GM21423 (cell line): ENCODE results near the gene MYH14.

ENCODE experiments used
- ATAC-seq: cut with Tn5 transposase; IDR thresholded peaks from one replicate; pipeline ENCODE4 v1.9.1; 2021; ENCODE audit warnings: mild to moderate bottlenecking, moderate library complexity; ENCODE audit not compliant: unreplicated experiment

Gene MYH14

DNA sequence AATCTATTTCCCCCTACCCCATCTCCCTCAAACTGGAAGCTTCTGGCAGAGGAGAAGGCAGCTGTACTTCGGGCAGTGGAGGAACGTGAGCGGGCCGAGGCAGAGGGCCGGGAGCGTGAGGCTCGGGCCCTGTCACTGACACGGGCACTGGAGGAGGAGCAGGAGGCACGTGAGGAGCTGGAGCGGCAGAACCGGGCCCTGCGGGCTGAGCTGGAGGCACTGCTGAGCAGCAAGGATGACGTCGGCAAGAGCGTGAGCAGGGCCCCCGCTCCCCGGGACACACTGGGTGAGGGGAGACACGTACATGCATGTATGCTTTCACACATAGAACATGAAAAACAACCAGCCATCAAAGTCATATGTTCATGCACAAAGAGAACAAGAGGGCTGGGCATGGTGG, 83.0 kb downstream of the MYH14 start:
- ATAC-seq, result no peak

DNA sequence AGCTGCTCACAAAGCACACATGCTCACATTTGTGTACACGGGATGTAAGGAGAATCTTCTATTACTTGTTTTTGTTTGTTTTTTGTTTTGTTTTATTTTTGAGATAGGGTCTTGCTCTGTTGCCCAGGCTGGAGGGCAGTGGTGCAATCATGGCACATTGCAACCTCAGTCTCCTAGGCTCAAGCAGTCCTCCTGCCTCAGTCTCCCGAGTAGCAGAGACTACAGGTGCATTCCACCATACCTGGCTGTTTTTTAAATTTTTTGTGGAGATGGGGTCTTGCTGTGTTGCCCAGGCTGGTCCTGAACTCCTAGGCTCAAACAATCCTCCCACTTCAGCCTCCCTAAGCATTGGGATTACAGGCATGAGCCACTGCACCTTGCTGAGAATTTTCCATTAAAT, 83.9 kb downstream of the MYH14 start:
- ATAC-seq, result no peak

DNA sequence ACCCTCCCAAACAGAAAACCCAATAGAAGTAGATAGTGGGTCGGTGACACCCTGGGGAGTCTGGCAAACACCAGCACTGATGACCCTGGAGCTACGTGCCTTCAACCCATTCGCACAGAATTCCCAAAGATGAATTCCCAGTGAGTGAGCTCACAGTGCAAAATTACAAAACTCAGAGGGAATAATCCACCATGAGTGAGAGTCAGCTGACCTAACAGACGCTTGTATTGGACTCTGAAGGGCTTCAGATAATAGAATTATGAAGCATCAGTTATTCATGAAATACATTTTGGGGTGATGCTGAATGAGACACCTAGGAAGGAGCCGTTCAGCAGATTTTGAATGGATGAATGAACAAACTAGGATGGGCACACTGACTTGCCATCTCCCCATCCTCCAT, 85.5 kb downstream of the MYH14 start:
- ATAC-seq, result no peak

DNA sequence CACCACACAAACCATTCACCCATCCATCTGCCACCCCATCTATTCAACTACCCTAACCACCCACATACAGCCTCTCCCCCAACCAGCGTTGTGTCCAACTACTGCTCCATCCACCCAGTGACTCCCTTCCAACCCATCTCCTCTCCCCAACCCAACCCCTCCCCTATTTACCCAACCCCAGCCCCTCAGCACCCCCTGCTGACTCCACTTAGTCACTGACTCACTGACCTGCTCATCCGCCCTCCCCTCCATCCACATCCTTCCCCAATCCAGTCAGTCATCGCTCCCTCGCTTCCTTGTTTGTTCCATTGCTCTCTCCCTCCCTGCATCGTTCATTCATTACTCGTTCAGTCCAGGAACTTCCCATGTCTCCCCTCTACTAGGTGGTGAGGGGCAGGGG, 86.6 kb downstream of the MYH14 start:
- no peak for ATAC-seq

DNA sequence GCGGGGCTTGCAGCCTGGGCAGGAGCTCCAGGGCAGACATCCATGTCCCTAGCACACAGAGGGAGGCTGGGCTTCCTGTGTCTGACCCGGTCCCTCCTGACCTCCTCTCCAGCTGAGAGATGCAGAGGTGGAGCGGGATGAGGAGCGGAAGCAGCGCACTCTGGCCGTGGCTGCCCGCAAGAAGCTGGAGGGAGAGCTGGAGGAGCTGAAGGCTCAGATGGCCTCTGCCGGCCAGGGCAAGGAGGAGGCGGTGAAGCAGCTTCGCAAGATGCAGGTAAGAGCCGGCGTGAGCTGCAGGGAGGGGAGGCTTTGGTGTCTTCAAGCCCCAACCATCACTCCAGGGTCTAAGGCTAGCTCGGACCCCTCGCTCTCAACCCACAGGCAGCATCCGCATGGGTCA, 87.4 kb downstream of the MYH14 start:
- no peak for ATAC-seq

DNA sequence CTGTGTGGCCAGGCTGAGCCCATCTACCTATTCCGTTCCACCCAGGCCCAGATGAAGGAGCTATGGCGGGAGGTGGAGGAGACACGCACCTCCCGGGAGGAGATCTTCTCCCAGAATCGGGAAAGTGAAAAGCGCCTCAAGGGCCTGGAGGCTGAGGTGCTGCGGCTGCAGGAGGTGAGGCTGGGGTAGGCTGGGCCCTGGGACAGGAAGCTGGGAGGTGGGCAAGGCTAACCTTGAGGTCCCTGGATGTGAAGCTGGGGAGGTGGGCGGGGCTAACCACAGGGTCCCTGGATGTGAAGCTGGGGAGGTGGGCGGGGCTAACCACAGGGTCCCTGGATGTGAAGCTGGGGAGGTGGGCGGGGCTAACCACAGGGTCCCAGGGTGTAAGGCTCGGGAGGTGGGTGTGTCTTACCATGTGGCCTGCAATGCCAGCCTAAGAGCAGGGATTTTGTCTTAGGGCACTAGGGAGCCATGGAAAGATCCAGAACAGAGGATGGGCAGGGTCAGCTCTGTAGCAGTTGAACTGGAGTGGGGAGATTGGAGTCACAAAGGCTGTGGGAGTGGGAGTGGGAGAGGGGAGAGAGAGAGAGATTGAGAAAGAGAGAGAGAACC, 88.9 kb downstream of the MYH14 start:
- ATAC-seq, result no peak

DNA sequence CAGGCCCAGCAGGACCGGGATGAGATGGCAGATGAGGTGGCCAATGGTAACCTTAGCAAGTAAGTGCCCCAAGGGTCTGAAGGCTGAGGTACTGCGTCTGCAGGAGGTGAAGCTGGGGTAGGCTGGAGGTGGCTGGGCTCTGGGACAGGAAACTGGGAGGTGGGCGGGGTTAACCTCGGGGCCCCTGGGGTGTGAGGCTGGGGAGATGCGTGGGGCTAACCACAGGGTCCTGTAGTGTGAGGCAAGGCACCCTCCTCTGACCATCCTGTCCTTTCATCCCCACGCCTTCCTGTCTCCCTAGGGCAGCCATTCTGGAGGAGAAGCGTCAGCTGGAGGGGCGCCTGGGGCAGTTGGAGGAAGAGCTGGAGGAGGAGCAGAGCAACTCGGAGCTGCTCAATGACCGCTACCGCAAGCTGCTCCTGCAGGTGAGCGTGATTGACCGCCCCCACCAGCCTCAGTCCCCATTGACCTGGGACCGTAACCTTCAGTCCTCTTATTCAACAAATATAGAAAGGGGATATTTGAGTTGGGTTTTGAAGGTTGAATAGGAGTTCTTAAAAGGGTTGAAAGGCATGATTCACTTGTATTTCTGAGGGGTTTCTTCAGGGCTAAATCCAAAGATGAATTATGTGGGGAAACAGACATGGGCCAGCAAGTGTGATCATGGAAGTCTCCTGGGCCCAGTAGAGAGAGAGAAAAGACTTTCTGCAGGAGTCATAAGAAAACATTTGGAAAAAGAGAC, 90.0 kb downstream of the MYH14 start:
- no peak for ATAC-seq

DNA sequence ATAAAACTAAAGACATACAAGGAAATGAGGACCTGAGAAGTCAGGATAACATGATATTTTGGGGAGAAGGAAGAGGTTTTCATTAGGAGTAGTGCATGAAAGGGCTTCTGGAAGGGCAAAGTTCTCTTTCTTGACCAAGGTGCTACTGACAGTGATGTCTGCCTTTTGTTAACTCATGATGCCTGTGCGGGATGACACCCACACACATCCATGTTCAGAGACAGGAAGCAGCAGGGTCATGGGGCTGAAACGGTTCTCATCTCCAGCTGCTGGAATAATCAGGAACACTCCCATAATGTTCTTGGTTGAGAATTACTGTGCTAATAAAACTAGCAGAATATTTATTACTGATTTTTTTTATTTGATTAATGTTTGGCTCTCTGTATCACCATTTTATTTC, 96.6 kb downstream of the MYH14 start:
- no peak for ATAC-seq

DNA sequence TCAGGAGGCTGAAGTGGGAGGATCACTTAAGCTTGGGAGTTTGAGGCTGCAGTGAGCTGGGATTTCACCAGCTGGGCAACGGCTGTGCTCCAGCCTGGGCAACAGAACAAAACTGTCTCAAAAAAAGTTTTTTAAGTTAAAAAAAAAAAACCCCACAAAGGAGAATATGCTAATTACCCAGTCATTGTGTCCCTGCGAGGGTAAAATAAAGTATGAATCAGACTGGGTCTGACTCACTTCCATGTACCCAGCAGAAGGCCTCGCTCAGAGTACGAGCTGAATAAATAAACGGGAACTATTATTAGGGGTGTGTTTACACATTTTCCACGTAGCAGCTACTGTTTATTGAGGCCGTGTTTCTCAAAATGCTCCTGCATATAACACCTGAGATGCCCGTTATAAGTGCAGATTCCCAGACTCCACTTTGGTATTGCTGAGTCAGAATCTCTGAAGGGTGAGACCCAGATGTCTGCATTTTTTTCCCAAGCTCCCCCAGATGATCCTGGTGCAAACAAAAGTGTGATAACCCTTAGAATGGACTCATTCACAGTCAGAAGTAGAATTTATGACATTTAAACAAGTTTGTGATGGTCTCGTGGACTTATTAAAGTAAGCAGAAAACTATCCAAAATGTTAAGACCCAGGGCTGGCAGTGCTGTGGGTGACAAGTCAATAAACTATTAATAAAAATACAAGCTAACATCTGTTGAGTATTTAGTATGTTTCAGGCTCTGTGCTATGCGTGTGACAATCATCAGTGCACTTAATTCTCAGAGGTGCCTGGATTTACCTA, 97.6 kb downstream of the MYH14 start:
- no peak for ATAC-seq

DNA sequence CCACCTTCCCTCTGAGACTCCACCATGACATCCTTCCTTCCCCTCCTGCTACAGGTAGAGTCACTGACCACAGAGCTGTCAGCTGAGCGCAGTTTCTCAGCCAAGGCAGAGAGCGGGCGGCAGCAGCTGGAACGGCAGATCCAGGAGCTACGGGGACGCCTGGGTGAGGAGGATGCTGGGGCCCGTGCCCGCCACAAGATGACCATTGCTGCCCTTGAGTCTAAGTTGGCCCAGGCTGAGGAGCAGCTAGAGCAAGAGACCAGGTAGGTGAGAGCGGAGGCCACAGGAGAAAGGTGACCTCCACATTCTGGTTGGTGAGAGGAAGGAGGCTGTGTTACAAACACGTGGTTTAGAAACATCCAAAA, 98.2 kb downstream of the MYH14 start:
- no peak for ATAC-seq

DNA sequence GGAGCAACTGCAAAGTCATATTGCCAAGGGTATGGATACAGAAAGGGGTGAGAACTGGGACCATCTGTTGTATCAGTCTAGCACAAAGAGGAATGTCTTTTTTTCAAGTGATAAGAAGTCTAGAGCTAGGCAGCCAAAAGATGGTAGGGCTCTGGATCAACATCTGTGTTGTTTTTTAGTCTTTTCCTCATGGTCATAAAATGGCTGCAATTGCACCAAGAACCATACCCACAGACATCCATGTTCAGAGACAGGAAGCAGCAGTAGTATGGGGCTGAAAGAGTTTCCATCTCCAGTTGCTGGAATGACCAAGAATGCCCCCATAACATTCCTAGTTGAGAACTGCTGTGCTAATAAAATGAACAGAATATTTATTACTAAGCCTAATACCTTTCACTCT, 100.1 kb downstream of the MYH14 start:
- ATAC-seq, result no peak

DNA sequence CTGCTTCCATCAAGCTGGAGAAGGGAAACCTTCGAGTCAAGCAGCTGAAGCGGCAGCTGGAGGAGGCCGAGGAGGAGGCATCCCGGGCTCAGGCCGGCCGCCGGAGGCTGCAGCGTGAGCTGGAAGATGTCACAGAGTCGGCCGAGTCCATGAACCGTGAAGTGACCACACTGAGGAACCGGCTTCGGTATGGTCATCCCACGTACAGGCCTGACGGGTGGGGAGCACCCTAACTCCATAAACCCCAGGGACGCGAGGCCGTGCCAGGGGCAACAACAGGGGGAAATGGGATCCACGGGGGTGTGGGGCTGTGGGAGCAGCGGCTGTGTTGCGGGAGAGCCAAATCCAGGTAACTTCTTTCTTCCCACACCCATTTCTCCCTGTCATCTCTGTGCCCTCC, 105.6 kb downstream of the MYH14 start:
- no peak for ATAC-seq

DNA sequence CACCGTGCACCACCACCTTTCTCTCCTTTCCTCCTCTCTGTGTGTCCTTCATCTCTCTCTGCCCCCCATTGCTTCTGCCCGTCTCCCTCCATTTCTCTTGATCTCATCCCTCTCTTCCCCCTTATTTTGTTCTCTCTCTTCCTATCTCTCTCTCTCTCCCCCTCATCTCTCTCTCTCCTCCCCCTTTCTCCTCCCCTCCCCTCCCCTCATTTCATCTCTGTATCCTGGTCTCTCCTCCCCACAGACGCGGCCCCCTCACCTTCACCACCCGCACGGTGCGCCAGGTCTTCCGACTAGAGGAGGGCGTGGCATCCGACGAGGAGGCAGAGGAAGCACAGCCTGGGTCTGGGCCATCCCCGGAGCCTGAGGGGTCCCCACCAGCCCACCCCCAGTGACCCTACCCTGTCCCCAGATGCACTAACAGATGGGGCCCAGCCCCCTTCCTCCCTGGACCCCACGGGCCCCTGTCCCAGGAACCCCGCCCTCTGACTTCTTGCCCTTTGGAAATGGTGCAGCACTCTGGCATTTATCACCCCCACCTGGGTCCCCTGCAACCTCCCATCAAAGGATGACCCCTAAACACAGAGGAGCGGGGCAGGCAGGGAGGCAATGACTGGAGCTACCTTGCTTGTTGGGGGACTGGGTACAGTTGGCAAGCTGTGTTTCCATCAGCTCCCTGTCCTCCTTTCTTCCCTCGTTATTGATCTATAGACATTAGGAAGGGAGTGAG, 106.1 kb downstream of the MYH14 start:
- no peak for ATAC-seq

DNA sequence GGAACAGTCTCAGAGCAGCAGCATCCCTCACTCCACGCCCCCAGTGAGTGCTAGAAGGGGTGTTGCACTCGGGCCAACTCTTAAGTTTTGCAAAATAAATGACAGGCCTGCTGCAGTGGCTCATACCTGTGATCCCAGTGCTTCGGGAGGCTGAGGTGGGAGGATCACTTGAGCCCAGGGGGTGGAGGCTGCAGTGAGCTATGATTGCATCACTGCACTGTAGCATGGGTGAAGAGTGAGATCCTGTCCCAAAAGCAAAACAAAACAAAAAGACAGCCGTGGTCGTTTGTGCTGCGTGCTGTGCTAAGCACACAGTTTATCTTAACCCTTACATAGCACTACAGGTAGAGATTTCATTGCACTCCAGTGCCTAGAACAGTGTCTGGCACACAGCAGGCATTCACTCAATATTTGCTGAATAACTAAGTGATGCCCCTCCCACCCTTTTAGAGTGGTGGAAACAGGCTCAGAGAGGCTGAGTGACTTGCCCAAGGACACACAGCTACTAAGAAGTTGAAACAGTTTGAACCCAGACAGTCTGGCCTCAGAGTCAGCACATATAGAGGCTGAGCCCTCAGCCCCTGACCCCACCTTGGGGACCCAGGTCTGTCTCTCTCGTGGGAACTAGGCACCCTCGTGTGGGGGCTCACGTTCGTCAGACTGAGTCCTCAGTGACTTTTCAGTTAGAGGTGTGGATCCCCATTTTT, 107.5 kb downstream of the MYH14 start:
- no peak for ATAC-seq

DNA sequence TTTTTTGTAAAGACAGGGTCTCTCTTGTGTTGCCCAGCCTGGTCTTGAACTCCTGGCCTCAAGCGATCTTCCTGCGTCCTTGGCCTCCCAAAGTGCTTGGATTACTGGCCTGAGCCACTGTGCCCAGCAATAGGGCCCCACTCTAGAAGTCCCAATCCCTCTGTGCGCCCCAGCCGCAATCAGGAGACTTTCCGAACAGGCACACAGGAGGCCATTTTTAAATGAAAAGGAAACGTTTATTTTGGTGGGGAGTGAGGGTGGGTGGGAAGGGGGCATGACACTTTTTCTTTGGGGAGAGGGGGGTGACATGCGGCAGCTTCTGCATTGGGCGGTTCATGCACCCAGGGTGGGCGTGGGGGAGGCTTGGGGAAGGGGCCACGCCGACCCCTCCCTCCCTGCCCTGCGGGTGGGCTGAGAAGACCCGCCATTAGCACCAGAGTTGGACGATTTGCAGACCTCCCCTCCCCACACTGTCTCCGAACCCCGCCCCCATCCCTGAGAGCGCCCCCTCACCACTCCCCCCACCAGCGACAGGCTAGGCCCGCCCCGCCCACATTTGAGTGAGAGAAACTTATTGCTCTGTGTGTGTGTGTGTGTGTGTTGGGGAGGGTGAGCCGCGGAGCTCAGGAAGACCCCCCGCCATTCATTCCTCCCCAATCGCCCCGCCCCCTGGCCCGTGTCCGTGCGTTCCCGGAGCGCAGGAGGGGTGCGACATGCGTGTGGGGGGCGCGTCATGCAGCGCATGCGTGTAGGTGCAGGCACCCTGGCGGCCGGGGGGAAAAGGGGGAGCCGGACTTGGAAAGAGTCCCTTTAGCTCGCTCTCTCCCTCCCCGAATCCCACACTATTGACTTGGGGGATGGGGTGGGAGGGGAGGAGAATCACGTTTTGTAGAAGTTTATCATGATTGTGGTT, 108.6 kb downstream of the MYH14 start:
- no peak for ATAC-seq

DNA sequence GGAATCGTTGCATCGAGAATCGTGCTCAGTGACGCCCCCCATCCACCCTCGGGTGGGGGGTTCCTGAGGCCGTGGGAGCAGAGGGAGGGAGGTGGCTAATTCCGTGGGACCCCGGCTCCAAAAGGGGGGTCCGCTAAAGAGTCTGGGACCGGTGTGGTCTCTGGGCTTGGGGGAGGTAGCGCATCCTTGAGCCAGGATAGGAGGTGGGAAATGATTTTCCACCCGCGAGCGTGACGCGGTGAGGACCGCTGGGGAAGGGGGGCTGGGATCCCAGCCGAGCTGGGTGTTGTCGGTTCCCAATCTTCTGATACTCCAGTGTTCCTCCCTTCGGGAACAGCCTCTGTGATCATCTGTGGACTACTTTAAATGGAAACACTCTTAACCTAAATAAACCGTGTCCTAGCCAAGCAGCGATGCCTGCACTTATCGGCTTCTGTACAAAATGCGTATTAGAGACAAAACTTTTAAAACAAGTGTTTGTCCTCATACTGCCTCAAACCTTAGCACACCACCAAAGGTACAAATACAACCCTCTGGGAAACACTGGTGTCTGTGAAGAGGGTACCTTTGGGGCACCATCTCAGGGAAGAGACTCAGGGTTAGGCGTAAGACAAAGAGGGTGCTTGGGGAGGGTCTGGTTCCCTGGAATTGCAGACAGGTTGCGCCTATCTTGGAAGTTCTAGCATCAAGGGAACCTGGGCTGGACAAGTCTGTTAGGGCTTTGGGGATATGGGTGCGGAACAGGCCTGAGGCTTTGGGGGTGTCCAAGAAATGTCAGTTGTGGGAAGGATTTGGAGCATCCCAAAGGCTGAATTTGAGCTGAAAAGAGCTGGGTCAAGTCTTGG, 109.8 kb downstream of the MYH14 start:
- ATAC-seq, result no peak

DNA sequence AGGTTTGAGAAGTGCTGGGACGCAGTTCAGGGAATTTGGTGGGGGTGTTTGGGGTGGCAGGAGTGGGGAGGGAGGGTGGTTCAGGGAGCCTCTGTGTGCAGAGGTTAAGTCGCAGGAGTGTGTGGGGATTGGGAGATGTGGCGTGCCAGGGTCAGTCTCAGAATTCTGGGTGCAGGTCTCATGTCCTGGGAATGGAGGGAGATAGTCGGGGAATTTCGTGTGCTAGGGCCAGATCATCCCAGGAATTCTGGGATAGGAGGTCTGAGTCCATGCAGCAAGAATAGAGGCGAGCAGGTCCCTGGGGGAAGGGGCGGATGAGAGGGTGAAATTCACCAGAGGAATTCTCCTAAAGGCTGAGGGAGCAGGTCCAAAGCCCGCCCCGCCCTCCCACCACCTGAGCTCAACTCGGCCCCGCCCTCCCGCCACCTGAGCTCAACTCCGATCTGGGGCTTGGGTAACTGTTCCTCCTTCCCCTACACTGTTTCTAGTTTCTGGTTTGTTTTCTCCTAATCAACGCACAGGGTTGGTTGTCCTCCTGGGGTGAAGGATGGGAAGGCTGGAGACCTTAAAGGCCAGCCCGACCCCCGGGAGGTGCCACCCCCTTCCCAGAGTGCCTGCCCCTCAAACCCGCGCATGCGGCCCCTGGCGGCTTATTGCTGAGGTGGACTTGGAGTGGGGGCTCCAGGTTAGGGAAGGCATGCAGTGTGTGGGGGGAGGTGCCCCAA, 110.6 kb downstream of the MYH14 start:
- no peak for ATAC-seq
